Islet of Langerhans (tissue), 1 donor: Measurements from ENCODE around the gene CIAO3.
"Not testable (repeated sequence)": the region's sequence is repeated elsewhere in the genome, so short reads cannot be mapped to it uniquely, and the experiment has no call there.

ENCODE experiments used
- FAIRE-seq: peaks from one replicate; lab custom pipeline; 2011; peaks lifted over from hg19 to GRCh38; lab: Jason Lieb, UNC

The CIAO3 gene

DNA sequence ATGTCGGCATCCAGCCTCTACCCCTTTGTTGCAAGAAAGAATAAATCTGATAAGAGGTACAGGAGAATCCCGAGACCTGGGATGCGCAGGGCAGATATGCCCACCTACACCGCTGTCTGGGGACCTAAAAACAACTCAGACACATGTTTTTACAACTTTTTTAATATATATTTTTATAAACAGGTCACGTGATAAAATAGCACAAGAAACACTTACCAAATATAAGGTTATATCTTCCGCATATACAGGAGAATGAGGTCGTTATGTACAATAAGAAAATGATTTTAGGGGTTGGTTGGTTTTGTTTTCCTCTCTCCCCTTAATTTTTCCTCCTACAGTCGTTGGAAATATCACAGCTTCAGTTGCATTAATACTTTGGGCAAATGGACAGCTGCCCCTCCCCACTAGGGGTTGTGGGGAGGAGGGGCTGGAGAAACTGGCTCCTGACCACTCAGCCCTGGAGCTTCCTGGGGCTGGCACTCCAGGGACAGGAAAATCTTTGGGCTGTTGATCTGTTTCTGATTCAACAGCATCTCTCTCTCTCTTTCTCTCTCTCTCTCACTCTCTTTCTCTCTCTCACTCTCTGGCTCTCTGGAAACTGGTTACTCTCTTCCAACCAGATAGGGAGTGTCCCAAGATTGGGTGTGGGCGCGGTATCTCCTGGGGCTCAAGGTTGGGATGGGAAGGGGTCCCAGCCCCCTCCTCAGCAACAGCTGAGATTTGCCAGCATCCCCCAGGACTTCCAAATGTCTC lies 48.3 kb downstream of the CIAO3 start:
- no peak for FAIRE-seq

DNA sequence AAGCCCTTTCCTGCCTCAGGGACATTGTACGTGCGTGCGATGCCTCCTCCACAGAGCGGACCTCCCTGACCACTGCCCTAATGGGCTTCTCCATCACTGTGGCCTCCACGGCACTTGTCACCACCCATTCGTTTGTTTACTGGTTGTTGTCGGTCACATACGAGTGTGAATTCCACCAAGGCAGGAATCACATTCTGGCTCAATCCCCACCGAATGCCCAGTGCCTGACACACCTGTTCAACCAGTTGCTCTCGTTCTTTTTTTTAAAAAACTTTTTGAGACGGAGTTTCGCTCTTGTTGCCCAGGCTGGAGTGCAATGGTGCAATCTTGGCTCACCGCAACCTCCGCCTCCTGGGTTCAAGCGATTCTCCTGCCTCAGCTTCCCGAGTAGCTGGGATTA lies 49.6 kb downstream of the CIAO3 start:
- FAIRE-seq: not testable (repeated sequence)

DNA sequence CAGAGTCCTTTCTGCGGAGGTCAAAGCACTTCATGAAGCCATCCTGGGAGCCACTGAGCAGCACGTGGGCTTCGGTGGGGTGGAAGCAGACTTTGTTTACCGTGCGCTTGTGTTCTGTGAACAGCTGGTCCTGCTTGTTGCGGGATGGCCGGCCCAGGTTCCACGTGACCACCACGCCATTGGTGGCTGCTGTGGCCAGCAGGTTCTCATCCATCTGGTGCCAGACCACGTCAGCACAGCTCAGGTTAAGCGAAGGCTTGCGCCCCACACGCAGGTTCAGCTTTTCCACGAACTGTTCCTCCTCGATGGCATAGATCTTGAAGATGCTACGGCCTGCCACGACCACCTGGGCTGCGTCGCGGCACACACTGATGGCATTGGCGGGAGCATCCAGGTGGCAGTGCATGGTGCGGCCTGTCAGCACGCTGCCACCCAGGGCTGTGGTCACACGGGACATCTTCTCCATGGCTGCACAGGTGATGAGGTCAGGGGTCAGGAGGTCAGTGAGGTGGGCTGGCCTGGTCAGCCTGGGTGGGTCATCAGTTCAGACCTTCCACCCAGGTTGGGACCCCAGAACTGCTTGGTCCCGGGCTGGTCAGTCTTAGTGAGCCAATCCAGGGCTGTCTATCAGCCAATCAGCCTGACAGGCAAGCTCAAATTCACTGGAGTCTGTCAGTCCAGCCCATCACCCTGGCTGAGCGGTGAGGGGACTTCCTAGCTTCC lies 51.5 kb downstream of the CIAO3 start:
- FAIRE-seq: no peak

DNA sequence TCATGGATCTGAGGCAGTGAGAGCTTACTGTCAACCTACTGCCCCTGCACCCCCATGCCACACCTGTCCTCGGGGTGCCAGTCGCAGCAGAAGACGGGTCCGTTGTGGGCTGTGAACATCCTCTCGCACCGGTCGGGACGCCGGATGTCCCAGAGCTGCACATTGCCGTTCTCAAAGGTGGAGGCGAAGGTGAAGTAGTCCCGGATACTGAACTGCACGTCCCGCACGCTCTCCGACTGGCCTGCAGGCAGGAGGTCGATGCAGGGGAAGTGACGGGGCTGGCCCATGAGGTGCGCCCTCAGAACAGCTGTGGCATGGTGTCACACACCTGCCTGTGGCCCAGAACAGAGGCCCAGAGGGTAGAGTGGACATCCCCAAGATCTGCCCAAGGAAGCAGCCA lies 53.3 kb downstream of the CIAO3 start:
- no peak for FAIRE-seq

DNA sequence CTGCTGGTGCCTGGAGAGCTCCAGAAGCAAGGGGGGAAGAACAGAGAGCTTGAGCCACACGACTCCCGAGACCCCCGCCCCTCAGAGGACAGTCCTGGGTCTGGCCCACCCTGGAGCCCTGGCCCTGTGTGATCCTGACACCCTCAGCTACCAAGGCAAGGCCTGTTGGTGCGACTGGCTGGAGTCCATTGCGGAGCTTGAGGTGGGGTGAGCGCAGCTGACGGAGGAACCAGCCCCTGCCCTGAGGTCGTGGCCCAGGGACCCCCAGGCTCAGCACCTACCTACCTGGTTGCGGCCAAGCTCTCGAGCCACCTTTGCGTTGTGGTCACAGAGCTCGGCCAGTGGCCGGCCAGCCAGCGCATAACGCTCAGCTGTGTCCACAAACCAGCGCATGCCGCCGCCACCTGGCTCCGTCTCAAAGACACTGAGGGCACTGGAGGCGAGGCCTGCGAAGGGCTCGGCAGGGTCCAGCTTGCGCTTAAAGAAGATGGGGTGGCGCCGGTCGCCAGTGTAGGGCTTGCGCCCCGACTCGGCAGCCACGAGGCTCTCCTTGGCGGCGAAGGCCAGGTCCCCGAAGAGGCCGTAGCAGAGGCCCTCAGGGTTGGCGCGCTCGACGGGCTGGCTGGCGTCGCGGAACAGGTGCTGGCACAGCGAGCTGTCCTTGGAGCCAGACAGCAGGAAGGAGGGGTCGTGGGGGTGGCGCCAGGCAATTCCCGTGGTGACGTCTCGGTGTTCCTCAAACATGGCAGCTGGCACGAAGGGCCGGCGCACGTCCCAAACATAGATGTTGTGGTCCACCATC lies 54.1 kb downstream of the CIAO3 start:
- FAIRE-seq: no peak

DNA sequence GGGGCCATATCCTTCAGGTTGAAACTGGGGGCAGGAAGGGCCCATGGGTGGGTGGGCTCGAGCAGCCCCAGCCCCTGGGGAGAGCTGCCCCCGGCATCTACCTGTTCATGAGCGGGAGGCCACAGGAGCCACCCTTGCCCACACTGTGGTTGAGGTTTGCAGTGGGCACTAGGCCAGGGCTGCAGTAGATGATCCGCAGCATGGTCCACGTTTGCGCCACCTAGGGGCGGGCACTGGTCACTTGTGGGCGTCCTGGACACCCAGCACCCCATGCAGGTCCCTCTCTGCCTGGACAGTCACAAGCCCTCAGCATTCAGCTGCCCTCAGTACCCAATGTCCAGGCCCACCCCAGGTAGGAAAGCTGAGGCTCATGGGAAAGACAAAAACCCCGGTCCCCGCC lies 54.8 kb downstream of the CIAO3 start:
- no peak for FAIRE-seq

DNA sequence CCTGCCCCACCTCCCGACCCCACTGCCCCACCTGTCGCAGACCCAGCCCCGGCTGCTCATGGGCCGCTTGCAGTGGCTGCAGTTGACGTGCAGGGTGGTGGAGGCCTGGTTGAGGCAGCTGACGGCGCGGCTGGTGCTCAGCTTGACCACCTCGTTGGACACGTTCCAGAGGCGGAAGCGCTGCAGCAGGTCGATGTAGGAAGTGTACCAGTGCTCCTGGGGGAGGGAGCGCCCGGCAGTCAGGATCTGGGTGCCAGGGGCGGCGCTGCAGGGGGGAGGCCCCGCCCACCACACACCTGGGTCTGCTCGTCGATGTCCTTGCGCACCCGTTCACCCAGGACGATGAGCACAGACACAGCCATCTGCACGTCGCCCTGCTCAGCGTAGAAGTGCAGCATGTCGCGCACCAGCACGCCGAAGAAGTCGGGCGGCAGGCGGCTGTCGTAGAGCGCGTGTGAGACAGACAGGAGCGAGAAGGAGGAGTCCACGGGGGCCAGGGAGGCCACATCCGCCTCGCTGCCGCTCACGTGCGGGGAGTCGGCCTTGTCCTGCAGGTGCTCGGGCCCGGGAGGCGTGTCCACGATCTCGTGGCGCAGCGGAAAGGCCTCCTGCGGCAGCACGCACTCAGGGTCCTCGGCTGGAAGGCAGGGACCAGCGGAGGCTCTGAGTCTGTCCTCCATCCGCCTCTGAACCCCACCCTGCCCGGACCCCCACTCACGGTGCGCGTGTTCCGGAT lies 55.7 kb downstream of the CIAO3 start:
- no peak for FAIRE-seq

DNA sequence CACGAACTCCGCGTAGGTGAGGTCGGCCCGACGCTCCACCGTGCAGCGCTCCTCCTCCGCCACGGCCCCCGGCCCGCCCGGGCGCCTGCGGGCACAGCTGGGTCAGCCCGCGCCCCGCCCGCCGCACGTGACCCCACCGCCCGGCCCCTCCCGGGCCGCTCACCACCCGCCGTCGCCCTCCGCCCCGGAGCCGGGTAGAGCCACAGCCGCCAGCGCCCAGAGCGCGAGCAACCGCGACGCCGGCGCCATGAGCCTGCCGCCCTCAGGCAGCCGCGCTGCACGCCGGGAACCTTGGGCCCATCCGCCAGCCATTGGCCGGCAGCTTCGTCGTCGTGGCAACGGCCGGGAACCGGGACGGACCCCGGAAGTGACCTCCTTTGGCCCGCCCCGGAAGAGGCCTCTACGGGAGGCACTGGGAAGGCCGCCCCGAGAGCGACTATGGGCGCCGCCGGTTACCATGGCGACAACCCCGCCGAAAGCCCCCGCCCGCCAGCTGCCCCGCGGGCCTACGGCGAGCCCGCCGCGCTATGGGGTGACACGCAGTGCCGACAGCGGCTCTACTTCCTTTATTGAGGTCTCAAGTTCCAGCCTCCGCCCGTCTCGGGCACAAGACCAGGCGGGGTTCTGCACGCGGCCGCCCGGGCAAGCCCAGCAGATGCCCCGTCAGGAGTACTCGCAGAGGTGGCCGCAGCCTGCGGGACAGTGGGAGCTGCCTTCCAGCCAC lies 56.6 kb downstream of the CIAO3 start, which contains the start of gene JMJD8:
Gene JMJD8 (minus strand): TSS at position 264 of the 724 bp plus-strand sequence. CDS start 15 bp downstream, at position 249.
- FAIRE-seq: no peak

DNA sequence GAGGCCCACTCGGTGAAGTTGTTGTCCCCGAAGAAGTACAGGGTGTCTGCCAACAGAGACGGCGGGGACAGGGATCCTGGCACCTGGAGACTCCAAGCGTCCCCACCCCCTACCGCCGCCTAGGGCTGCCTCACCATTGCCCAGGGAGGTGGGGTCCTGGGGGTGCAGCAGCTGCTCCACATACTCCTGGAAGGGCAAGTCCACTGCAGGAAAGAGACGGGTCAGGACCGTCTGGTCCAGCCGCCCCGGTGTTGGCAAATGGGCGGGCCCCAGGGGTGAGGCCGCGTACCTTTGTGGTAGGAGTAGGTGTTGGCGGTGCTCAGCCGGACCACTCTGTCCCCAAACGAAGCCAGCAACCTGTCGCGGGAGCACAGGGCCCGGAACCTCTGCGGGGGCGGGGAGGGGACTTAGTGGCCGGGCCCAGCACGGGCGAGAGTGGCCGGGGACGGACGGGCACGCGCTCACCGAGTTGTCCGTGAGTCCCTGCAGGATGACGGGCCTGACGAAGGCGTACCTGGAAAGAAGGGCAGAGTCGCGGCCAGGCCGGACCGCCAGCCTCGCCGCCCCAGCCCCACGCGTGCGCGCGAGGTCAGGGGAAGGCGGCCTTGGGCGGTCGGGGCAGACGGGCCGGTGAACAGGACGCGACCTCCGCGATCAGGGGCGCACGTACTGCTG lies 57.3 kb downstream of the CIAO3 start:
- FAIRE-seq: no peak

DNA sequence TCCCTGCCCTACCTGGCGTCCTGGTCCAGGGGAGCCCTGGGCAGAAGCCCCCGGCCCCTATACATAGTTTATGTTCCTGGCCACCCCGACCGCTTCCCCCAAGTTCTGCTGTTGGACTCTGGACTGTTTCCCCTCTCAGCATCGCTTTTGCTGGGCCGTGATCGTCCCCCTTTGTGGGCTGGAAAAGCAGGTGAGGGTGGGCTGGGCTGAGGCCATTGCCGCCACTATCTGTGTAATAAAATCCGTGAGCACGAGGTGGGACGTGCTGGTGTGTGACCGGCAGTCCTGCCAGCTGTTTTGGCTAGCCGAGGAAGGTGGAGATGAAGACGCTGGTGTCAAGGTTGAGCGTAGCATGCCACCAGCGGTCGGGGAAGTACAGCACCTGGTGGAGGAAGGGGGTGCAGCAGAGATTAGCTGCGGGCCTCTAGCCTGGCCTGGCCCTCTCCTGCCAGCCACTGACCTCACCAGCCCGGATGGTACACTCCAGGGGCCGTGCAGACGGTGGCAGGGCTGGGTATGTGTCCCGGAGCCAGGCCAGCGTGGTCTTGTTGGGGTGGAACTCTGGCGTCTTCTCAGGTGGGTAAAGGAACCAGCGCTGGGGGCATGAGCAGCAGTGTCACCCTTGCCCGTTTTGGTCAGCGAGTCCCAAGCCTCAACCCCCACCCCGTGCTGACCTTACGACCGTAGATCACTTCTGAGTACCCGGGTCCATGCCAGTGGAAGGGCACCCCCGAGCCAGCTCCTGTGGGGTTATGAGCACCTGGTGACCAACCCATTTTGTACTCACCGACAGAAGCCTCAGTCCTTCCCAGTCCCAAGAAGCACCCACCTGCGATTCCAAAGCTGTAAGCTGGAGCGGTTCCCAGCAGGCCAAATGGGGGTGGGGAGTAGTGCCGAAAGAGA lies 58.1 kb downstream of the CIAO3 start:
- no peak for FAIRE-seq

DNA sequence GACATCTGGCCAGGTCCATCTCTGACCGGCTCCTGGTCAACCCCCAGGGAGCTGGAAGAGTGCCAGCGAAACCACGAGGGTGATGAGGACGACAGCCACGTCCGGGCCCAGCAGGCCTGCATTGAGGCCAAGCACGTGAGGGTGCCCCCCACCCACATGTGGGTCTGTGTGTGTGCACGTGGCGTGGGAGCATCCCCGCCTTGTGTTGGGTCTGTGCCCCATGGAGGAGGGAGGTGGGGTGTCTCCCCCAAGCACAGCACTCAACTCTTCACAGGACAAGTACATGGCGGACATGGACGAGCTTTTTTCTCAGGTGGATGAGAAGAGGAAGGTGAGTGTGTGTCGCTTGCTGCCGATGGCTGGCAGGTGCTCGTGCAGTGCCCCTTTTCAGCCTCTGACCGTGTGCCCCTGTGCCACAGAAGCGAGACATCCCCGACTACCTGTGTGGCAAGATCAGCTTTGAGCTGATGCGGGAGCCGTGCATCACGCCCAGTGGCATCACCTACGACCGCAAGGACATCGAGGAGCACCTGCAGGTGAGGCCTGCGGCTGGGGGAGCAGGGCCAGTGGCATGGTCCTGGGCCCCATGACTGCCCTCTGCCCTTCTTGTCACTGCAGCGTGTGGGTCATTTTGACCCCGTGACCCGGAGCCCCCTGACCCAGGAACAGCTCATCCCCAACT lies 58.9 kb downstream of the CIAO3 start:
- FAIRE-seq: no peak

DNA sequence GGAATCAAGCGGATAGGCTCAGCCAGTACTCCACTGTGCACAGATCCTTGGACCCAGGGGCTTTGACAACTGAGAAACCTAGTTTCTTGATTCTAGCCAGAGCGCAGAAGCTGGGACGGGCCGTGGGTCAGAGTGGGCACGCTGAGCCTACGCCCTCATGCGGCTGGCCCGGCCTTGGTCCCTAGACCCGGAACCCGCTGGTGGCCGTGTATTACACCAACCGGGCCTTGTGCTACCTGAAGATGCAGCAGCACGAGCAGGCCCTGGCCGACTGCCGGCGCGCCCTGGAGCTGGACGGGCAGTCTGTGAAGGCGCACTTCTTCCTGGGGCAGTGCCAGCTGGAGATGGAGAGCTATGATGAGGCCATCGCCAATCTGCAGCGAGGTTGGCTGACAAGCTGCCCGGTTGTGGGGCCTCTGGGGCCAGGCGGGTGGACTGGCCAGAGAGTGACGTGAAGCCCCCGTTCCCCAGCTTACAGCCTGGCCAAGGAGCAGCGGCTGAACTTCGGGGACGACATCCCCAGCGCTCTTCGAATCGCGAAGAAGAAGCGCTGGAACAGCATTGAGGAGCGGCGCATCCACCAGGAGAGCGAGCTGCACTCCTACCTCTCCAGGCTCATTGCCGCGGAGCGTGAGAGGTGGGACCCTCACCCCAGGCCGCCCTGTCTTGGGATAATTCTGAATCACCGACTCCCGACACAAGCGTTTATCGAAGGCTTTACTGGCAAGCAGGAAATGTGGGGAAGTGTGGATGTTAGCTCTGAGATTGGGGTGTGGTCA lies 59.6 kb downstream of the CIAO3 start:
- FAIRE-seq: no peak

DNA sequence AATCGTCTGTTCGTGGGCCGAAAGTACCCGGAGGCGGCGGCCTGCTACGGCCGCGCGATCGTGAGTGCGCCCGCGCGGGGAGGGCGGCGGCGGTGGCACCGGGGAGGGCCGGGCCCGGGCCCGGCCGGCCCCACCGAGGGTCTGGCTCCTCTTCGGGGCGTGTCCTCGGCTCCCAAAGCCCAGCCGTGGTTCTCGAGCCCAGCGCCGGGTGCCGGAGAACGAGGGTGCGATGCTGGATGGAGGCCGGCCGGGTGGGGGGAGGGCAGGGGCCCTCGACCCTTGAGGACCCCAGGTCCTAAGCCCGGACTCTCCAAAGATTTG lies 60.2 kb downstream of the CIAO3 start:
- no peak for FAIRE-seq

DNA sequence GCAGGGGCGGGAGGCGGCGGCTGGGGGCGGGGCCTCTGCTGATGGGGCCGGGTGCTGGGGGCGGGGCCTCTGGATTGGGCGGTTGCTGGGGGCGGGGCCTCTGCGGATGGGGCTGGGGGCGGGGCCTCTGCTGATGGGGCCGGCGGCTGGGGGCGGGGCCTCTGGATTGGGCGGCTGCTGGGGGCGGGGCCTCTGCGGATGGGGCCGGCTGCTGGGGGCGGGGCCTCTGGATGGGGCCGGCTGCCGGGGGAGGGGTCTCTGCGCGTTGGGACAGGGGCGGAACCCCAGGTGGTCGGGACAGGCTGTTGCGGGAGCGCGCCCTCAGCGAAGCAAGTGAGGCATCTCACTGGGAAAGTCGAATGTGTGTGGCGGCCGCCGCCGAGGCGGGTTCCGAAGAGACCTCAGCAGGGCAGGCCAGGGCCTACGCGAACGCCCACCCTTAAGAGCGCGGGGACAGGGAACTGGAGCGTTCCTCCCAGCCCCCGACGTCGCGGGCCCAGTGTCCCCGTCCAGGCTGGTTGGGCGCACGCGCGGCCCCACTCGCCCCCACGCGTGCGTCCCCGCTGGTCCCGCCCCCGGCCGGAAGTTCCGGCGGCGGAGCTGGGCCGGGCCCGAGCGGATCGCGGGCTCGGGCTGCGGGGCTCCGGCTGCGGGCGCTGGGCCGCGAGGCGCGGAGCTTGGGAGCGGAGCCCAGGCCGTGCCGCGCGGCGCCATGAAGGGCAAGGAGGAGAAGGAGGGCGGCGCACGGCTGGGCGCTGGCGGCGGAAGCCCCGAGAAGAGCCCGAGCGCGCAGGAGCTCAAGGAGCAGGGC lies 60.8 kb downstream of the CIAO3 start, which contains the start of gene STUB1:
Gene STUB1 (plus strand): TSS at position 597 of the 811 bp plus-strand sequence. CDS start 116 bp downstream, at position 713.
- FAIRE-seq: no peak
